ENCODE results near the gene LGALSL. TPM values are rescaled to one million over a fixed set of nuclear protein-coding genes. Genes with fewer than 3 reads are reported as not detected.

The LGALSL gene
- total RNA-seq, 1 donor, result 3.6 TPM

- Histone ChIP-seq H3K27me3 (ENCODE audit: insufficient read depth, low read length) (peaks cover 41% of the 10 kb centered on the region), H3K36me3 (ENCODE audit: insufficient read depth, low read length) (no peaks in the 10 kb centered on the region), H3K27ac (ENCODE audit: low read depth, low read length) (no peak overlapping the region), H3K4me2 (ENCODE audit: insufficient read depth, low read length) (no peak overlapping the region), H3K4me3 (ENCODE audit: insufficient read depth, low read length) (no peak overlapping the region), H2AFZ (ENCODE audit: low read length) (no peak overlapping the region), H3K4me1 (ENCODE audit: insufficient read depth, low read length) (peaks cover 16% of the 10 kb centered on the region), H3K79me2 (ENCODE audit: insufficient read depth, low read length) (no peaks in the 10 kb centered on the region), H4K20me1 (ENCODE audit: insufficient read depth, low read length) (no peaks in the 10 kb centered on the region), H3K9me3 (ENCODE audit: low read depth, low read length) (no peaks in the 10 kb centered on the region)
- TF ChIP-seq CTCF (IDR thresholded peaks at IDR 0.05; ENCODE audit: extremely low read depth, low read depth, low read length), result no peak
- no peak for DNase-seq (ENCODE audit: insufficient read length, low spot score, missing footprints)
Measured at GRCh38 chr2:64408031-64408430, 45.9 kb upstream of the LGALSL start.

GRCh38 chr2:64410671-64411070 lies 43.3 kb upstream of the LGALSL start:
- H3K36me3 ChIP-seq (ENCODE audit: insufficient read depth, low read length), result no peaks in the 10 kb centered on the region
- H3K4me3 ChIP-seq (ENCODE audit: insufficient read depth, low read length), result no peak overlapping the region
- no peak overlapping the region for H2AFZ ChIP-seq (ENCODE audit: low read length)
- no peaks in the 10 kb centered on the region for H4K20me1 ChIP-seq (ENCODE audit: insufficient read depth, low read length)
- no peaks in the 10 kb centered on the region for H3K9me3 ChIP-seq (ENCODE audit: low read depth, low read length)
- H3K4me1 ChIP-seq (ENCODE audit: insufficient read depth, low read length), result peaks cover under 1% of the 10 kb centered on the region
- no peak overlapping the region for H3K27ac ChIP-seq (ENCODE audit: low read depth, low read length)
- H3K4me2 ChIP-seq (ENCODE audit: insufficient read depth, low read length), result no peak overlapping the region
- DNase-seq (ENCODE audit: insufficient read length, low spot score, missing footprints), result no peak
- no peaks in the 10 kb centered on the region for H3K79me2 ChIP-seq (ENCODE audit: insufficient read depth, low read length)
- peaks cover 50% of the 10 kb centered on the region for H3K27me3 ChIP-seq (ENCODE audit: insufficient read depth, low read length)
- TF ChIP-seq CTCF (IDR thresholded peaks at IDR 0.05; ENCODE audit: extremely low read depth, low read depth, low read length), result no peak

GRCh38 chr2:64412671-64413070 lies 41.3 kb upstream of the LGALSL start:
- DNase-seq (ENCODE audit: insufficient read length, low spot score, missing footprints), result no peak
- H3K9me3 ChIP-seq (ENCODE audit: low read depth, low read length), result no peaks in the 10 kb centered on the region

More at GRCh38 chr2:64412671-64413070, 41.3 kb upstream of the LGALSL start:
- TF ChIP-seq CTCF (IDR thresholded peaks at IDR 0.05; ENCODE audit: extremely low read depth, low read depth, low read length), result no peak
- Histone ChIP-seq H3K79me2 (ENCODE audit: insufficient read depth, low read length) (no peaks in the 10 kb centered on the region), H3K36me3 (ENCODE audit: insufficient read depth, low read length) (no peaks in the 10 kb centered on the region), H3K4me3 (ENCODE audit: insufficient read depth, low read length) (no peak overlapping the region), H3K4me1 (ENCODE audit: insufficient read depth, low read length) (no peaks in the 10 kb centered on the region), H2AFZ (ENCODE audit: low read length) (no peak overlapping the region), H3K27me3 (ENCODE audit: insufficient read depth, low read length) (peaks cover 50% of the 10 kb centered on the region), H3K4me2 (ENCODE audit: insufficient read depth, low read length) (no peak overlapping the region), H4K20me1 (ENCODE audit: insufficient read depth, low read length) (no peaks in the 10 kb centered on the region), H3K27ac (ENCODE audit: low read depth, low read length) (no peak overlapping the region)

All from osteoblast (primary cell).